ENCODE measurements around the gene IFNAR1. TPM values are rescaled to one million over a fixed set of nuclear protein-coding genes. Genes with fewer than 3 reads are reported as not detected.
A peak's percentile ranks its signal among the peaks of the same experiment; 100 is the strongest.

Gene IFNAR1
- total RNA-seq, result 10 to 100 TPM; 16.0 to 16.6 TPM

GRCh38 chr21:33324291-33325221 is at the start of gene IFNAR1:
Gene IFNAR1 (plus strand): TSS chr21:33324970. CDS start chr21:33325056, 86 bp downstream.
- no peaks in the 10 kb centered on the region for H3K36me3 Mint-ChIP-seq
- no peak within 1 kb of the TSS for H3K27ac Mint-ChIP-seq
- peak; percentile 98 to 99 for ATAC-seq
- peak; percentile 99 for DNase-seq (ENCODE audit: low spot score)
- H3K4me1 Mint-ChIP-seq (ENCODE audit: low read depth in 2 of 2), result peaks cover 9 to 10% of the 10 kb centered on the region in 2 donors
- no peaks in the 10 kb centered on the region for H3K9me3 Mint-ChIP-seq
- H3K27me3 Mint-ChIP-seq, result peaks cover 2 to 8% of the 10 kb centered on the region in 2 donors
- H3K4me3 Mint-ChIP-seq, result no peak within 1 kb of the TSS

GRCh38 chr21:33278721-33279120 is 46.0 kb upstream of the IFNAR1 start:
- Mint-ChIP-seq H3K4me3 (no peak overlapping the region), H3K4me1 (ENCODE audit: low read depth in 2 of 2) (peaks cover 0 to 8% of the 10 kb centered on the region in 2 donors), H3K27ac (no peak overlapping the region), H3K36me3 (peaks cover 20% of the 10 kb centered on the region), H3K27me3 (no peaks in the 10 kb centered on the region), H3K9me3 (no peaks in the 10 kb centered on the region)
- no peak for DNase-seq (ENCODE audit: low spot score)
- ATAC-seq, result no peak

- Mint-ChIP-seq H3K4me3 (no peak overlapping the region), H3K27me3 (no peaks in the 10 kb centered on the region), H3K4me1 (ENCODE audit: low read depth in 2 of 2) (peaks cover 0 to 6% of the 10 kb centered on the region in 2 donors), H3K9me3 (no peaks in the 10 kb centered on the region), H3K36me3 (peaks cover 24% of the 10 kb centered on the region), H3K27ac (no peak overlapping the region)
- no peak for DNase-seq (ENCODE audit: low spot score)
- ATAC-seq, result no peak
Measured at GRCh38 chr21:33279330-33279820, 45.4 kb upstream of the IFNAR1 start.

GRCh38 chr21:33281096-33281652 is 43.6 kb upstream of the IFNAR1 start:
- DNase-seq (ENCODE audit: low spot score) (no peak), ATAC-seq (no peak)
- Mint-ChIP-seq H3K27ac (no peak overlapping the region), H3K4me1 (ENCODE audit: low read depth in 2 of 2) (peaks cover 0 to 7% of the 10 kb centered on the region in 2 donors), H3K9me3 (no peaks in the 10 kb centered on the region), H3K27me3 (no peaks in the 10 kb centered on the region), H3K4me3 (no peak overlapping the region), H3K36me3 (peaks cover 33% of the 10 kb centered on the region)

- peaks cover 0 to 5% of the 10 kb centered on the region in 2 donors for H3K4me1 Mint-ChIP-seq (ENCODE audit: low read depth in 2 of 2)
Measured at GRCh38 chr21:33283203-33283602, 41.6 kb upstream of the IFNAR1 start.

GRCh38 chr21:33286076-33286475 is 38.7 kb upstream of the IFNAR1 start:
- H3K36me3 Mint-ChIP-seq, result peaks cover 22% of the 10 kb centered on the region
- DNase-seq (ENCODE audit: low spot score), result no peak
- ATAC-seq, result no peak
- no peak overlapping the region for H3K4me3 Mint-ChIP-seq
- peaks cover 0 to 5% of the 10 kb centered on the region in 2 donors for H3K4me1 Mint-ChIP-seq (ENCODE audit: low read depth in 2 of 2)
- no peaks in the 10 kb centered on the region for H3K9me3 Mint-ChIP-seq
- no peaks in the 10 kb centered on the region for H3K27me3 Mint-ChIP-seq
- H3K27ac Mint-ChIP-seq, result peak overlapping the region in 1 of 2 donors; percentile 57

More at GRCh38 chr21:33283203-33283602, 41.6 kb upstream of the IFNAR1 start:
- peaks cover 29% of the 10 kb centered on the region for H3K36me3 Mint-ChIP-seq
- ATAC-seq (no peak), DNase-seq (ENCODE audit: low spot score) (no peak)
- no peak overlapping the region for H3K4me3 Mint-ChIP-seq
- no peaks in the 10 kb centered on the region for H3K27me3 Mint-ChIP-seq
- H3K27ac Mint-ChIP-seq, result no peak overlapping the region
- H3K9me3 Mint-ChIP-seq, result no peaks in the 10 kb centered on the region

GRCh38 chr21:33286600-33287456 is 37.9 kb upstream of the IFNAR1 start:
- Mint-ChIP-seq H3K27me3 (no peaks in the 10 kb centered on the region), H3K9me3 (no peaks in the 10 kb centered on the region), H3K4me1 (ENCODE audit: low read depth in 2 of 2) (peaks cover 0 to 5% of the 10 kb centered on the region in 2 donors), H3K36me3 (peaks cover 22% of the 10 kb centered on the region), H3K4me3 (no peak overlapping the region), H3K27ac (peak overlapping the region in 1 of 2 donors; percentile 35)
- no peak for ATAC-seq
- DNase-seq (ENCODE audit: low spot score), result no peak

GRCh38 chr21:33289199-33289819 is 35.5 kb upstream of the IFNAR1 start:
- Mint-ChIP-seq H3K4me3 (no peak overlapping the region), H3K36me3 (peaks cover 19% of the 10 kb centered on the region), H3K27ac (no peak overlapping the region), H3K9me3 (no peaks in the 10 kb centered on the region), H3K4me1 (ENCODE audit: low read depth in 2 of 2) (peaks cover 6 to 15% of the 10 kb centered on the region in 2 donors), H3K27me3 (no peaks in the 10 kb centered on the region)
- no peak for ATAC-seq
- DNase-seq (ENCODE audit: low spot score), result no peak

GRCh38 chr21:33290441-33290840 is 34.3 kb upstream of the IFNAR1 start:
- no peaks in the 10 kb centered on the region for H3K27me3 Mint-ChIP-seq
- peaks cover 6 to 19% of the 10 kb centered on the region in 2 donors for H3K4me1 Mint-ChIP-seq (ENCODE audit: low read depth in 2 of 2)
- no peak overlapping the region for H3K4me3 Mint-ChIP-seq
- DNase-seq (ENCODE audit: low spot score) (no peak), ATAC-seq (no peak)
- peaks cover 16% of the 10 kb centered on the region for H3K36me3 Mint-ChIP-seq
- H3K9me3 Mint-ChIP-seq, result no peaks in the 10 kb centered on the region
- H3K27ac Mint-ChIP-seq, result no peak overlapping the region

GRCh38 chr21:33291686-33292085 is 33.1 kb upstream of the IFNAR1 start:
- Mint-ChIP-seq H3K9me3 (no peaks in the 10 kb centered on the region), H3K36me3 (peaks cover 7% of the 10 kb centered on the region), H3K27ac (no peak overlapping the region), H3K27me3 (no peaks in the 10 kb centered on the region), H3K4me3 (no peak overlapping the region), H3K4me1 (ENCODE audit: low read depth in 2 of 2) (peaks cover 6 to 16% of the 10 kb centered on the region in 2 donors)
- DNase-seq (ENCODE audit: low spot score) (no peak), ATAC-seq (no peak)

GRCh38 chr21:33292724-33293123 is 32.0 kb upstream of the IFNAR1 start:
- H3K4me1 Mint-ChIP-seq (ENCODE audit: low read depth in 2 of 2), result peaks cover 6 to 16% of the 10 kb centered on the region in 2 donors
- H3K36me3 Mint-ChIP-seq, result peaks cover 7% of the 10 kb centered on the region
- H3K27ac Mint-ChIP-seq, result no peak overlapping the region
- ATAC-seq (no peak), DNase-seq (ENCODE audit: low spot score) (no peak)
- H3K9me3 Mint-ChIP-seq, result no peaks in the 10 kb centered on the region
- H3K27me3 Mint-ChIP-seq, result no peaks in the 10 kb centered on the region
- no peak overlapping the region for H3K4me3 Mint-ChIP-seq

GRCh38 chr21:33293136-33293535 is 31.6 kb upstream of the IFNAR1 start:
- H3K4me1 Mint-ChIP-seq (ENCODE audit: low read depth in 2 of 2), result peaks cover 6 to 16% of the 10 kb centered on the region in 2 donors
- H3K4me3 Mint-ChIP-seq, result no peak overlapping the region
- no peak for DNase-seq (ENCODE audit: low spot score)
- no peaks in the 10 kb centered on the region for H3K27me3 Mint-ChIP-seq
- H3K9me3 Mint-ChIP-seq, result no peaks in the 10 kb centered on the region
- H3K27ac Mint-ChIP-seq, result peak overlapping the region in 1 of 2 donors; percentile 0
- H3K36me3 Mint-ChIP-seq, result peaks cover 7% of the 10 kb centered on the region
- peak in 1 of 2 donors; percentile 14 for ATAC-seq

- Mint-ChIP-seq H3K4me3 (no peak overlapping the region), H3K27me3 (no peaks in the 10 kb centered on the region), H3K27ac (peak overlapping the region in 1 of 2 donors; percentile 0), H3K9me3 (no peaks in the 10 kb centered on the region), H3K4me1 (ENCODE audit: low read depth in 2 of 2) (peaks cover 8 to 16% of the 10 kb centered on the region in 2 donors), H3K36me3 (no peaks in the 10 kb centered on the region)
- no peak for DNase-seq (ENCODE audit: low spot score)
- no peak for ATAC-seq
Measured at GRCh38 chr21:33293811-33294216, 31.0 kb upstream of the IFNAR1 start.
